ENCODE data around the gene ACBD4.
"Not testable (repeated sequence)": the region's sequence is repeated elsewhere in the genome, so short reads cannot be mapped to it uniquely, and the experiment has no call there.

ACBD4 gene

DNA sequence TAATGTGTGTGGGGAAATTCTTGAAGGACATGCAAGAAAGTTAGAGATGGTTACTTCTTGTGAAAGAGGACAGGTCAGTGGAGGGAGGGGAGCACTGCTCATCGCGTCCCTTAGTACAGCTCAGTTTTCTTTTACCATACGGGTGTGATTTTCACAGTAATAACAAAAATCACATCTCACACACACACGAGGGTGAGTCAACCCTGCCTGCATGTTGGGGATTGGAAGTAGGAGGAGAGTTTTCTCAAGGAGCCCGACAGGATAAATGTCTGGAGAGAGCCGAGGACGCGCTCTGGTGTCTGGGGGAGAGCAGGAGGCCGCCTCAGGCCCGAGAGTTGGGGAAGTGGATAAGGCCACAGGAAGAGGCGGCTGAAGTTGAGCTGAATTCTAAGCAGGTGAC is 19.6 kb upstream of the ACBD4 start:
- in situ Hi-C loops (cut with HindIII; ENCODE audit: low pct_ligation_motif_present, low pct_unique_long_range_greater_than_20kb, low sequenced_read_pairs), result no loop called here
- no peak for DNase-seq

DNA sequence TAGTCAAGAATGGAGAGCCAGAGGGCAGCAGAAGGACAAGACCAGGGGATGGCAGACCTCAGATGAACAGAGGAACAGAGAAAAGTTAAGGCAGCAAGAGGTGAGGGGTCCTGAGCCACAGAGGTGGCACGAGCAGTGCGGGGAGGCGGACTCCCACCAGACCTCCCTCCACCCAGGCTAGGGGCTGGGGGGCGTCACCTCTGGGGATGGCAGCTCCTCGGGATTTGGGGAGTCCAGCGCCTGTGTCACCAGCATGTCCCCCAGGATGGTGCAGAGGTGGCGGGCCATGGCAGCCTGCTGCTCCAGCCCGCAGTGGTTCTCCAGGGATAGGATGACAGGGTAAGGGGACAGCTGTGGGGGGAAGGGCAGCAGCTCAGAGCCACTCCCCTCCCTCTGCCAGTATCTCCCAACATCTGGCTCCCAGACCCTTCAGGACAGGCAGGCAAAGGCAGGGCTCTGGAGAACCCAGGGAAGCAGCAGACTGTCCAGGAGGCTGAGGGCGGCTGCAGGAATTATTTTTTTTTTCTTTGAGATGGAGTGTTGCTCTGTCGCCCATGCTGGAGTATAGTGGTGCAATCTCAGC is 19.0 kb upstream of the ACBD4 start:
- DNase-seq, result no peak
- in situ Hi-C loops (cut with HindIII; ENCODE audit: low pct_ligation_motif_present, low pct_unique_long_range_greater_than_20kb, low sequenced_read_pairs), result no loop called here

DNA sequence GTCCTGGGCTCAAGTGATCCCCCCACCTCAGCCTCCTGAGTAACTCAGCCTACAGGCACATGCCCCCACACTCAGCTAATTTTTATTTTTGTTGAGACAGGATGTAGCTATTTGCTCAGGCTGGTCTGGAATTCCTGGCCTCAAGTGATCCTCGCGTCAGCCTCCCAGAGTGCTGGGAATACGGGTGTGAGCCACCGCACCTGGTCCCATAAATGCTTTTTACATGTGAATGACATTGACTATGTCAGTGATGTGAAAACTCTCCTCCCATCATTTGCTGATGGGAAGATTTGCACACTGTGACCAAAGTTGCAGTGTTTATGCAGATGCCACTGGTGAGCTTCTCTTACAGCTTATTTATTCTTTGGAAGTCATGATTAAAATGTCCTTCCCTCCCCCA is 18.2 kb upstream of the ACBD4 start:
- in situ Hi-C loops (cut with HindIII; ENCODE audit: low pct_ligation_motif_present, low pct_unique_long_range_greater_than_20kb, low sequenced_read_pairs), result no loop called here
- no peak for DNase-seq

- no peak for DNase-seq
- in situ Hi-C loops (cut with HindIII; ENCODE audit: low pct_ligation_motif_present, low pct_unique_long_range_greater_than_20kb, low sequenced_read_pairs), result no loop called here
Observed at GRCh38 chr17:45117848-45118646, 17.4 kb upstream of the ACBD4 start.

GRCh38 chr17:45118691-45119090 is 16.8 kb upstream of the ACBD4 start:
- no peak for DNase-seq

DNA sequence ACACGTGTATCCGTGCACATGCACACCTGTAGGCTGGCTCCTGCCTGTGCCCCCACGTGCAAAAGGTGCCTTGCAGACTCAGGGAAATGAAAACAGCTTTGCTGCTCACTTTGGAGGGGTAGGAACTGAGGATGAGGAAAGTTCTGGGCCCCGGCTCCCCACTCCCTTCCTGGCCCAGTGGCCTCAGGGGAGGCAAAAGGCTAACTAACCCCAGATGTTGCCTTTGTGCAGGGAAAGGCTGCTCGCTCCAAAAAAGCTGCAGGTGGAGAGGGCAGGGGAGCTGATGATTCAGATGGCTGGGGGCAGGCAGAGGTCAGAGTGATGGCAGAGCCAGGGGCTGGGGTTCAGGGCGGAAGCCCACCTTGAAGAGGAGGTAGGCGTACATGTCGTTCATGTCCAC is 15.5 kb upstream of the ACBD4 start:
- DNase-seq, result no peak
- in situ Hi-C loops (cut with HindIII; ENCODE audit: low pct_ligation_motif_present, low pct_unique_long_range_greater_than_20kb, low sequenced_read_pairs), result loop anchor here (10.0 kb wide), 1 partner anchor 95 kb away; no protein-coding TSS in a partner anchor

More at GRCh38 chr17:45118691-45119090, 16.8 kb upstream of the ACBD4 start:
- in situ Hi-C loops (cut with HindIII; ENCODE audit: low pct_ligation_motif_present, low pct_unique_long_range_greater_than_20kb, low sequenced_read_pairs), result no loop called here

DNA sequence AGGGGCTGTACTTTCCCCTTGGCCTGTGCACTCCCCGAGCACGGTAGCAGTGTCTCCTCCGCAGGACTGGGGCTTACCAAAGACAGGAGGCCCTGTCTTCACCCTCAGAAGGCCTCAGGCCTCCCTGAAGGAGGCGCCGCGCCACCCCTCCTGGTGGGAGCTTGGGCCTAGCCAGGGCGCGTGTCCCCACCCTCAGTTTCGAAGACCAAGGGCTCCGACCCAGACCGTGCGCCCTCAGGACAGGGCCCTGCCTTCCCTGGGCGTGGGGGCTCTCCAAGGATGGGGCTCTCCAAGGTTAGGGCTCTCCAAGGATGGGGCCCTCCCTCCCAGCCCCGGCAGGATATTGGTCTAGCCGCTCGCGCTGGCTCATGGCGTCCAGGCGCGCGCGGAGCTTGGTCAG is 14.9 kb upstream of the ACBD4 start:
- in situ Hi-C loops (cut with HindIII; ENCODE audit: low pct_ligation_motif_present, low pct_unique_long_range_greater_than_20kb, low sequenced_read_pairs), result loop anchor here (10.0 kb wide), 1 partner anchor 96 kb away; no protein-coding TSS in a partner anchor

GRCh38 chr17:45121055-45121454 is 14.4 kb upstream of the ACBD4 start:
- in situ Hi-C loops (cut with HindIII; ENCODE audit: low pct_ligation_motif_present, low pct_unique_long_range_greater_than_20kb, low sequenced_read_pairs), result loop anchor here (10.0 kb wide), 1 partner anchor 96 kb away; no protein-coding TSS in a partner anchor
- DNase-seq, result no peak

More for the DNA sequence above, 14.9 kb upstream of the ACBD4 start:
- no peak for DNase-seq

GRCh38 chr17:45123076-45123770 is 12.3 kb upstream of the ACBD4 start:
- in situ Hi-C loops (cut with HindIII; ENCODE audit: low pct_ligation_motif_present, low pct_unique_long_range_greater_than_20kb, low sequenced_read_pairs), result loop anchor here (10.0 kb wide), 1 partner anchor 98 kb away; no protein-coding TSS in a partner anchor

GRCh38 chr17:45123930-45124796 is 11.3 kb upstream of the ACBD4 start:
- in situ Hi-C loops (cut with HindIII; ENCODE audit: low pct_ligation_motif_present, low pct_unique_long_range_greater_than_20kb, low sequenced_read_pairs), result loop anchor here (10.0 kb wide), 1 partner anchor 99 kb away; no protein-coding TSS in a partner anchor
- DNase-seq, result peak; percentile 90

More at GRCh38 chr17:45123076-45123770, 12.3 kb upstream of the ACBD4 start:
- DNase-seq, result no peak

DNA sequence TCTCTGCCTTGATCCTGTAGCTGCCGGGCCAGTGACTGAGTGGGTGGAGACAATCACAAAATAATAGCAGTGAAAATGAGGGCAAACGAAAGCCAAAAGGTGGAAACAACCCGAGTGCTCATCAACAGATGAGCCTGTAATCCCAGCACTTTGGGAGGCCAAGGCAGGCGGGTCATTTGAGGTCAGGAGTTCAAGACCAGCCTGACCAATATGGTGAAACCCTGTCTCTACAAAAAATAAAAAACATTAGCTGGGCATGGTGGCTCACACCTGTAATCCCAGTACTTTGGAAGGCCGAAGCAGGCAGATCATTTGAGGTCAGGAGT is 10.7 kb upstream of the ACBD4 start:
- DNase-seq, result not testable (repeated sequence)
- in situ Hi-C loops (cut with HindIII; ENCODE audit: low pct_ligation_motif_present, low pct_unique_long_range_greater_than_20kb, low sequenced_read_pairs), result loop anchor here (10.0 kb wide), 1 partner anchor 100 kb away; no protein-coding TSS in a partner anchor

GRCh38 chr17:45125509-45125908 is 10.0 kb upstream of the ACBD4 start:
- DNase-seq, result no peak
- in situ Hi-C loops (cut with HindIII; ENCODE audit: low pct_ligation_motif_present, low pct_unique_long_range_greater_than_20kb, low sequenced_read_pairs), result loop anchor here (10.0 kb wide), 1 partner anchor 101 kb away; no protein-coding TSS in a partner anchor

- DNase-seq, result no peak
- in situ Hi-C loops (cut with HindIII; ENCODE audit: low pct_ligation_motif_present, low pct_unique_long_range_greater_than_20kb, low sequenced_read_pairs), result loop anchor here (10.0 kb wide), 1 partner anchor 102 kb away; no protein-coding TSS in a partner anchor
Observed at GRCh38 chr17:45127207-45127547, 8.3 kb upstream of the ACBD4 start.

- peak; percentile 76 for DNase-seq
- in situ Hi-C loops (cut with HindIII; ENCODE audit: low pct_ligation_motif_present, low pct_unique_long_range_greater_than_20kb, low sequenced_read_pairs), result loop anchor here (10.0 kb wide), 1 partner anchor 103 kb away; no protein-coding TSS in a partner anchor
Observed at GRCh38 chr17:45127548-45128300, 7.8 kb upstream of the ACBD4 start.

DNA sequence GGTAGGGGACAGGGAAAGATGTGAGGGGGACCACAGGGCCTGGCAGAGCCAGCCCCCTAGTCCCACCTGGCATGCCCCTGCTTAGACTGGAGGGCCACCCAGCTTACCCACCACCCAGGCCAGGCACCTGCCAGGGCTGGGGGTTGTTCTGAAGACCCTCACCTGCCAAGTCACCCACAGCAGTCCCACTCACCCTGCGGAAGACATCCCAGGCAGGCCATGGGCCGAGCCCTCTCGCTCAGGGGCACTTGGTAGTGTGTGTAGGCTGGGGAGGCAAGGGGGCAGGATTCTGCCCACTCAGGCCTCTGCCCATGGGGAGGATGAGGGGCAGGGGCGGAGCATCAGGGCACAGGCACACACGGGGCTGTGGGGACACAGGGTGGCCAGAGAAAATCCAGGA is 7.2 kb upstream of the ACBD4 start:
- in situ Hi-C loops (cut with HindIII; ENCODE audit: low pct_ligation_motif_present, low pct_unique_long_range_greater_than_20kb, low sequenced_read_pairs), result loop anchor here (10.0 kb wide), 1 partner anchor 104 kb away; no protein-coding TSS in a partner anchor
- DNase-seq, result no peak

DNA sequence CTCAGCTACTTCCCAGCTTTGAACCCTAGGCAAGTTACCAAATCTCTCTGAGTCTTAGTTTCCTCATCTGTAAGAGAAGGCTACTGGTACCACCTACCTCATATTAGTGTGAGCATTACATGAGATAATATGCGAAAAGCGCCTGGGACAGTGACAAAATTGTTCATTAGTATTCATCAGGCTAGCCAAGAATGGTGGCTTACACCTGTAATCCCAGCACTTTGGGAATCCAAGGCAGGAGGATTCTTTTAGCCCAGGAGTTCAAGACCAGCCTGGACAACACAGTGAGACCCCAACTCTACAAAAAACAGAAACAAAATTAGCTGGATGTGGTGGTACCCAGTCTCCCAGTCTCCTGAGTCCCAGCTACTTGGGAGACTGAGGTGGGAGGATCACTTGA is 6.5 kb upstream of the ACBD4 start:
- in situ Hi-C loops (cut with HindIII; ENCODE audit: low pct_ligation_motif_present, low pct_unique_long_range_greater_than_20kb, low sequenced_read_pairs), result loop anchor here (10.0 kb wide), 1 partner anchor 104 kb away; no protein-coding TSS in a partner anchor
- DNase-seq, result no peak

DNA sequence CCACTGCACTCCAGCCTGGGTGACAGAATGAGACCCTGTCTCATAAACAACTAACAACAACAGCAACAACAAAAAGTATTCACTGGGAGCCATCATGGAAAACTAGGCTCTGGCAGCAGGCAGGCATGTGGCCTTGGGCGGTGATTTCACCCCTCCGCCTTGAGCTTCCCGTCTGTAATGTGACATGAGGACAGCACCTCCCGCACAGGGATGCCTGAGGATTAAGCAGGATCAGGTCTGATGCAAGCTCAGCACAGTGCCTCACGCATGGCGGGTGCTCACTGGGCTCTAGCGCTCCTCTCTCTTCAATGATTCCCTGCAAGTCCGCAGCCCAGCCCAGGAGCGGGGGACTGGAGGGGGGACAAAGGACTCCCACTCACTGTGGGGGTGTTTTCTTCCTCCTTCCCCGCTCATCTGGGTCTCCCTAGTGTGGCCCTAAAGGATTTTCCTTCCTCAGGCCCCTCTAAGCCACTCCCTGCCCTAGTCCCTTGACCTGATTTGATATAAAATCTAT is 6.0 kb upstream of the ACBD4 start:
- DNase-seq, result peak; percentile 16
- in situ Hi-C loops (cut with HindIII; ENCODE audit: low pct_ligation_motif_present, low pct_unique_long_range_greater_than_20kb, low sequenced_read_pairs), result loop anchor here (10.0 kb wide), 1 partner anchor 105 kb away; no protein-coding TSS in a partner anchor
